Stimulated activated memory B cell treated with anti-CD40 and anti-IgM and Interleukin-4, amounts not matched to agents 10 μg/mL and 1 μg/mL and 100 μg/mL, for 72 hours (primary cell): ENCODE measurements around the gene FAM83B.
"Not testable (repeated sequence)": the region's sequence is repeated elsewhere in the genome, so short reads cannot be mapped to it uniquely, and the experiment has no call there.

ENCODE experiments used
- ATAC-seq: fragments of 150-1000 bp; cut with Tn5 transposase; 2 replicates; pipeline ENCODE4 v1.10.0; 2021
- H3K27ac Mint-ChIP-seq: one replicate; pipeline ENCODE4 v1.8.0; 2022; ENCODE audit warnings: mild to moderate bottlenecking, mixed read lengths
- H3K27me3 Mint-ChIP-seq: one replicate; pipeline ENCODE4 v1.8.0; 2022; ENCODE audit warnings: mixed read lengths
- H3K36me3 Mint-ChIP-seq: one replicate; pipeline ENCODE4 v1.8.0; 2022; ENCODE audit warnings: mixed read lengths
- H3K4me1 Mint-ChIP-seq: one replicate; pipeline ENCODE4 v1.8.0; 2022; ENCODE audit warnings: mixed read lengths
- H3K4me3 Mint-ChIP-seq: one replicate; pipeline ENCODE4 v1.8.0; 2022; ENCODE audit warnings: mild to moderate bottlenecking, moderate library complexity, mixed read lengths
- H3K9me3 Mint-ChIP-seq: one replicate; pipeline ENCODE4 v1.8.0; 2022; ENCODE audit warnings: mixed read lengths

FAM83B gene

DNA sequence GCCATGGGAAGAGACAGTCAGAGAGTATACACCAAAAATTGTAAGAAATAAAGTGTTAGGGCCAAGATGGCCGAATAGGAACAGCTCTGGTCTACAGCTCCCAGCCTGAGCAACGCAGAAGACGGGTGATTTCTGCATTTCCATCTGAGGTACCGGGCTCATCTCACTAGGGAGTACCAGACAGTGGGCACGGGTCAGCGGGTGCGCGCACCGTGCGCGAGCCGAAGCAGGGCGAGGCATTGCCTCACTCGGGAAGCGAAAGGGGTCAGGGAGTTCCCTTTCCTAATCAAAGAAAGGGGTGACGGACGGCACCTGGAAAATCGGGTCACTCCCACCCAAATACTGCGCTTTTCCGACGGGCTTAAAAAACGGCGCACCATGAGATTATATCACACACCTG lies 114.8 kb downstream of the FAM83B start:
- not testable (repeated sequence) for ATAC-seq, H3K4me1 Mint-ChIP-seq, H3K36me3 Mint-ChIP-seq, H3K9me3 Mint-ChIP-seq, H3K4me3 Mint-ChIP-seq, H3K27me3 Mint-ChIP-seq, H3K27ac Mint-ChIP-seq

DNA sequence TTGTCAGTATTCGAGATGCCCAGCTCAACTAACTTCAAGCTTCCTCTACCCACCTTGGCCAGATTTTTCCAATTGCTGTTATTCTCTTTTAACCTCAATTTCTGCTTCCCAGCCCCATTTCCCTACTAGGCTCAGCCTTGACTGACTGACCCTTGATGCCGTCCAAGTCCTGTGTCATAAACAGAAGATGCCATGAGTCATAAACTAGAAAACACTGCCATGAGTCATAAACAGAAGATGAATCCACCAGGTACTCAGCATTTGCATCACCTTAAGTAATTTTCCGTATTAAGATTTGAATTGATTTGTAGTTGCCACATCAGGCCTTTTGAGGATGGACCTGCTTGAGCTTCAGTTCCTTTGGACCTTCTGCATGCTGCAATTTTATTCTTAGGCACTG lies 123.8 kb downstream of the FAM83B start:
- H3K4me3 Mint-ChIP-seq, result no peak overlapping the region
- no peaks in the 10 kb centered on the region for H3K4me1 Mint-ChIP-seq
- no peak overlapping the region for H3K27ac Mint-ChIP-seq
- no peaks in the 10 kb centered on the region for H3K27me3 Mint-ChIP-seq
- no peak for ATAC-seq
- H3K36me3 Mint-ChIP-seq, result no peaks in the 10 kb centered on the region
- H3K9me3 Mint-ChIP-seq, result peaks cover 10% of the 10 kb centered on the region

DNA sequence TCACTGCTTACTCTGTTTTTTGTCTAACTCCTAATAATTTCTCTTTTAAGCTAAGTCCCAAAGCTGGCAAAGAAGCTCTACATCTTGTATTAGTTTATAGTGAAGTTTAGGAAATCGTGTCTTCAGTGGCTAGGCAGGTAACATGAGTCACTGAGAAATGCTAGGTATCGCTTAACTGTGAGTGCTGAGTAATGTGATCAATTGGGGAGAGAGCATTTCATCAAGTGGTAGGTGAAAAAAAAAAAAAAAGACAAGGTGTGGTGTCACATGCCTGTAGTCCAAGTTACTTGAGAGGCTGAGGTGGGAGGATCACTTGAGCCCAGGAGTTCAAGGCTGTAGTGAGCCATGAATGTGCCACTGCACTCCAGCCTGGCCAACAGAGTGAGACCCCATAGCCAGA lies 125.3 kb downstream of the FAM83B start:
- Mint-ChIP-seq H3K4me3 (no peak overlapping the region), H3K4me1 (no peaks in the 10 kb centered on the region), H3K9me3 (peaks cover 10% of the 10 kb centered on the region), H3K36me3 (no peaks in the 10 kb centered on the region), H3K27ac (no peak overlapping the region), H3K27me3 (no peaks in the 10 kb centered on the region)
- no peak for ATAC-seq

DNA sequence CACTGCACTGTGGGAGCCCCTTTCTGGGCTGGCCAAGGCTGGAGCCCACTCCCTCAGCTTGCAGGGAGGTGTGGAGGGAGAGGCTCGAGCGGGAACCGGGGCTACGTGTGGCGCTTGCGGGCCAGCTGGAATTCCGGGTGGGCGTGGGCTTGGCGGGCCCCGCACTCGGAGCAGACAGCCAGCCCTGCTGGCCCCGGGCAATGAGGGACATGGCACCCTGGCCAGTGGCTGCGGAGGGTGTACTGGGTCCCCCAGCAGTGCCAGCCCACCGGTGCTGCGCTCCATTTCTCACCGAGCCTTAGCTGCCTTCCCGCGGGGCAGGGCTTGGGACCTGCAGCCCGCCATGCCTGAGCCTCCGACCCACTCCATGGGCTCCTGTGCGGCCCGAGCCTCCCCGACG lies 132.6 kb downstream of the FAM83B start:
- H3K4me1 Mint-ChIP-seq, H3K27me3 Mint-ChIP-seq, H3K27ac Mint-ChIP-seq, H3K4me3 Mint-ChIP-seq, H3K36me3 Mint-ChIP-seq, ATAC-seq: not testable (repeated sequence)
- peaks cover 17% of the 10 kb centered on the region for H3K9me3 Mint-ChIP-seq

DNA sequence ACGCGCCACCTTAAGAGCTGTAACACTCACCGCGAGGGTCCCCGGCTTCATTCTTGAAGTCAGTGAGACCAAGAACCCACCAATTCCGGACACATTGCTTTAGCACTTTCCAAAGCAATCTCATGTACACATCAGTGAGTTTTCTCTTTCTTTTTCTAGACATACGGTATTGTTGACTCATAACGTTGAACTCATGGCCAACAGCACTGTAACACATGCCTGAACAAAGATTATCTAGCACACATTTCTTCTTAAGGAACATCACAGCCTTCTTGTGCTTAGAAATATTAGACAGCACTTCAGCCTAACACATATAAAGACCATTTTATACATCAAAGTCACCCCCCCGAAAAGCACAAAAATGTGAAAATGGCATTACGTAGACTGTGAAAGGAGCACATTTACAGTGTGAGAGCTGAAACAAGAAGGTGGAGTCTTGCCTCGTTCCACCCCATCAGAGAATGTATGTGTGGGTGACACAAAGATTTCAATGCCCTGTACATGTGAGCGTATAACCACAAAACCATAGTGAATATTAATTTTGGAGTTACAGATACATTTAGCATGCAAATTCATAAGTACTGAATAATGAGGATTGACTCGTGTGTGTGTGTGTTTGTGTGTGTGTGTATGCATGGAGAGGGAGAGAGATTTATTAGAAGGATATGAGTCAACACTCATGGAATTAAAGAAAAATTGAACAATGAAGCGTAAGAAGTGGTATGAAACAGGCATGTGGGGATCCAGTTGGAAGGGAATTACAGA lies 134.1 kb downstream of the FAM83B start:
- no peaks in the 10 kb centered on the region for H3K36me3 Mint-ChIP-seq
- H3K27ac Mint-ChIP-seq, result no peak overlapping the region
- H3K27me3 Mint-ChIP-seq, result no peaks in the 10 kb centered on the region
- peaks cover 17% of the 10 kb centered on the region for H3K9me3 Mint-ChIP-seq
- ATAC-seq, result no peak
- H3K4me1 Mint-ChIP-seq, result no peaks in the 10 kb centered on the region
- no peak overlapping the region for H3K4me3 Mint-ChIP-seq

DNA sequence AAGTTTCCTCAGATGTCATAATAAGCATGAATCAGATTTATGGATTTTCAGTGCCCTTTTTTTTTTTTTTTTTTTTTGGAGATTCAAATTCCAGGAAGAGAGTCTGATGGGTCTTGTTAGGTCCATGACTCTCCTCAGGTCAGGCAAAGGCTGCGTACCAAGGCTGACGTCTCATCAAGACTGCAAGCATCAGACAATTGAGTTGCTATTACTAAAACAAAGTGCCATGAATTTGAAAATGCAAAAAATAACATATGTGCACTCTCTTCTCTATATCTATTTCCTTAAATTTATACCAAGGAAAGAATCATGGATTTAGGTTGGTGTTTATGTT lies 134.7 kb downstream of the FAM83B start:
- Mint-ChIP-seq H3K27ac (no peak overlapping the region), H3K27me3 (no peaks in the 10 kb centered on the region), H3K4me3 (no peak overlapping the region), H3K4me1 (no peaks in the 10 kb centered on the region), H3K36me3 (no peaks in the 10 kb centered on the region), H3K9me3 (peaks cover 17% of the 10 kb centered on the region)
- no peak for ATAC-seq

DNA sequence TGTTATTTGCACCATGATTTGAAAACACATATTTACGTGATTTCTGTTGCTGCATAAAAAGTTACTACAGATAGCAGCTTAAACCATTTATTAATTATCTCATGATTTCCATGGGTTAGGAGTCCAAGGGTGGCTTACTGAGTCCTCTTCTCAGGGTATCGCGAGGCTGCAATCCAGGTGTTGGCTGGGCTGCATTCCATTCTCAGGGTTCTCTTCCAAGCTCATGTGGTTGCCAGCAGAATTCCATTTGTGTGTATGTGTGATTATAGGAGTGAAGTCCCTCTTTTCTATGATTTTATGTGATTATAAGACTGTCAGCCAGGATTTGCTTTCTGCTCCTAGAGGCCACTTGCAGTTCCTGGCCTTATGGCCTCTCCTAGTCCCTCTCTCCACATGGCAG lies 135.1 kb downstream of the FAM83B start:
- no peaks in the 10 kb centered on the region for H3K36me3 Mint-ChIP-seq

DNA sequence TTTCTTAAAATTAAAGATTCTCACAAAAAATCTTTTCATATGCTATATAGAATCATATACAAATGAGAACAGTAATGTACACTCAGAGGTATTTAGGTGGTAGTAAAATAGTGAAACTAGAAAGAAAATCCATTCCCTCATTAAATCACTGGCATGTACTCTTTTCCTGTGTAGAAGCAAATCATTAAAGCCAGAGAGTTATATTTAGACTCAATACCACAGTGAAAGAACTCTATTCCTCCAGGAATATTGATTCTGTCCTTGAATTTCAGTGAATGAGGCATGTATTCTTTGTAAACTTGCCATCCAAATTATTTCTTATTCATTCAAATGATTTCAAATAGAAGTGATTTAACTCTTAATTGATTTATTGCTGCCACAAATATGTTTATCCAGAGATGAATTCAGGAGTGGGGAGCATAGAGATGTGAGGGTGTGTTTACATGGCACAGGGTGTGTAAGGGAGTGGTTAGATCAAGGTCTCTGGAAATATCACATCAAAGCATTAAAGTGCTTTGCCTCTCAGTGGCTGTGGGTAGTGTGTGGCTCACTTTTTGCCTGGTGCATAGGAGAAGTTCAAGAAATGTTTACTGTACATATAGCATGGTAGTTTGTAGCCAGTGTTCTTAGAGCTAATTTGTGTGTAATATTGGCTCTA lies 141.2 kb downstream of the FAM83B start:
- ATAC-seq, result no peak
- no peak overlapping the region for H3K4me3 Mint-ChIP-seq
- H3K9me3 Mint-ChIP-seq, result peaks cover 20% of the 10 kb centered on the region
- no peaks in the 10 kb centered on the region for H3K27me3 Mint-ChIP-seq
- no peaks in the 10 kb centered on the region for H3K36me3 Mint-ChIP-seq
- no peak overlapping the region for H3K27ac Mint-ChIP-seq
- no peaks in the 10 kb centered on the region for H3K4me1 Mint-ChIP-seq

More for the DNA sequence above, 135.1 kb downstream of the FAM83B start:
- no peak overlapping the region for H3K27ac Mint-ChIP-seq
- peaks cover 20% of the 10 kb centered on the region for H3K9me3 Mint-ChIP-seq
- no peak overlapping the region for H3K4me3 Mint-ChIP-seq
- no peaks in the 10 kb centered on the region for H3K27me3 Mint-ChIP-seq
- H3K4me1 Mint-ChIP-seq, result no peaks in the 10 kb centered on the region
- no peak for ATAC-seq

DNA sequence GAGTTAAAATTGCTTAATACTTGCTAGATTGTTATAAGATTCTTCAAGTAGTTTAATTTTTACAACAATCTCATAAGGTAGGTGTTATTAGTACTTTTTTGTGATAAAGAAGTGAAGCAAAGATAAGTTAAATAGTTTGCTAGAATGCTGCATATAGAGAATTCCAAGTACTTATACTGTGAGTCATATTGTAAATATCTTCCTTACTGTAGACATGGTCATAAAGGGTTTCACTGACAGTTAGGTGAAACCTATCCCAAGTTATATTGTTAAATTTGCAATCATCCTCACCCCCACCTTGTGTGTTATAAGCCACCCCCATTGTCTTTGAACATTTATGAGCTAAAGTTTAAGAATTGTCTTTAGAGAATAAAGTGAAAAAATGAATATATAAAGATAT lies 142.0 kb downstream of the FAM83B start:
- Mint-ChIP-seq H3K4me1 (no peaks in the 10 kb centered on the region), H3K4me3 (no peak overlapping the region), H3K36me3 (no peaks in the 10 kb centered on the region), H3K9me3 (peaks cover 19% of the 10 kb centered on the region), H3K27ac (no peak overlapping the region), H3K27me3 (no peaks in the 10 kb centered on the region)
- ATAC-seq, result no peak

DNA sequence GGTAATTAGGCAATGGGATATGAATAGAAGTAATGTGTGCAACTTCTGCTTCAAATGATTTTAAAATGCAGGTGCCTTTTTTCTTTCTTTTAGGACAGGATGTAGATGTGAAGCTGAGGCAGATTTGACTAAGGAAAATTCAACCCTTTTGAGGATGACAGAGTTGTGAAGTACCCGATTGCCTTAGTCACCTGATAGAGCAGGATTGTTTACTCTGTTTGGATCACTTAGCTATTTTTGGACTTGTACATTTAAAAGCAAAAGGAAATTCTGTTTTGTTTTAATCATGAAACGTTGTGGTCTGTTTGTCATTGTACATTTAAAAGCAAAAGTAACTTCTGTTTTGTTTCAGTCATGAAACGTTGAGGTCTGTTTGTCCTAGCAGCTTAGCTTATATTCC lies 143.4 kb downstream of the FAM83B start:
- Mint-ChIP-seq H3K27me3 (no peaks in the 10 kb centered on the region), H3K9me3 (peaks cover 16% of the 10 kb centered on the region), H3K4me1 (no peaks in the 10 kb centered on the region), H3K4me3 (no peak overlapping the region), H3K36me3 (no peaks in the 10 kb centered on the region), H3K27ac (no peak overlapping the region)
- ATAC-seq, result no peak
